GM18511 (cell line): ENCODE measurements around the gene PKMYT1.
A peak's percentile ranks its signal among the peaks of the same experiment; 100 is the strongest.

Experiments
- ATAC-seq: cut with Tn5 transposase; IDR thresholded peaks from one replicate; pipeline ENCODE4 v1.9.1; 2021; ENCODE audit warnings: mild to moderate bottlenecking, moderate library complexity; ENCODE audit not compliant: unreplicated experiment

PKMYT1 gene

DNA sequence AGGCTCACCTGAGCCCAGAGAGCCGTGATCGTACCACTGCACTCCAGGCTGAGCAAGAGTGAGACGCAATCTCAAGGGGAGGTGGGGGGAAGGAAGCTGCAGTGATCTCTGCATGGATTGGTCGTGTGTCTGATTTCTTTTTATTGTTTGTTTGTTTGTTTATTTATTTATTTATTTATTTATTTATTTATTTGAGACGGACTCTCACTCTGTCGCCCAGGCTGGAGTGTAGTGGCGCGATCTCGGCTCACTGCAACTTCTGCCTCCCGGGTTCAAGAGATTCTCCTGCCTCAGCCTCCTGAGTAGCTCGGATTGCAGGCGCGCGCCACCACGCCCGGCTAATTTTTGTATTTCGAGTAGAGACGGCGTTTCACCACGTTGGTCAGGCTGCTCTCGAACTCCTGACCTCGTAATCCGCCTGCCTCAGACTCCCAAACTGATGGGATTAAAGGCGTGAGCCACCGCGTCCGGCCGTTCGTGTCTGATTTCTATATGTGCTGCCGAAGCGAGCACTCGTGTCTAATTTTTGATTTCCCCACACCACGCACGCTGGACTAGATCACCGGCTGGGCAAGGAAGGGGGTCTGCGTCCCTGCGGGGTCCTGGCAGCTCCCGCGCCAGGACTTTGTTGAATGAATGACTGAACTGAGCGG is 39.5 kb upstream of the PKMYT1 start:
- no peak for ATAC-seq

DNA sequence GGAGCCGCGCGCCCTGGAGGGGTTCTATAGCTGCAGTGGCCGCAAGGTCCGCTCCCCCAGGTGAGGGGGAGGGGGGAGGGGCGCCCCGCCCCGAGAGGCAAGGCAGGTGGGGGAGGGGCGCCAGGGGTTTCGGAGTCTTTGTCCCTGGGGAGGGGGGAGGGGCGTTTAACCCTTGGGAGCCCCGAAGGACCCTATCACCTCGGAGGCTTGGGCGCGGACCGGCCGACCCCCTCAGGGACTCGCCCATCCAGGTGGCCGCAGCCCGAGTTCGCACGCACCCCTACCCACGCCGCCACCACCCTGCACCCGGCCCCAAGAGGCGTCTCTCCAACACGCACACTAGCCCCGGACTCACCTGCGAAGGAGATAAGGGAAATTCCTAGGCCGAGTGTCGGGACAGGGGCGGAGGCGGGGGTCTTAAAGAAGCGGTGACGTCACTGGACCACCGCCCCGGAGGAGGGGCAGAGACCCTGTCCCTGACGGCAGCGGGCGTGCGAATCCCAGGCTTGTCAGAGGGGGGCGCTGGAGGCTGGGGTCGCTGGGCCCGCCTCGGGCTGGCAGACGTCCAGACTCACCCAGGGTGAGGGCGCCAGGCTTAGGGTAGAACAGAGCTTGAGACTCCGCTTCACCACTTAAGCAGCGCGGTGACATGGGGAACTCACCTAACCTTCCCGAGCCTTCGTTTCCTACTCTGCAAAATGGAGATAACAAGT is 37.7 kb upstream of the PKMYT1 start, which contains the start of gene CLDN6:
Gene CLDN6, minus strand, starts transcription at position 390 of the 713 bp plus-strand sequence. CDS start 2,162 bp downstream, outside the sequence.
- ATAC-seq = no peak

DNA sequence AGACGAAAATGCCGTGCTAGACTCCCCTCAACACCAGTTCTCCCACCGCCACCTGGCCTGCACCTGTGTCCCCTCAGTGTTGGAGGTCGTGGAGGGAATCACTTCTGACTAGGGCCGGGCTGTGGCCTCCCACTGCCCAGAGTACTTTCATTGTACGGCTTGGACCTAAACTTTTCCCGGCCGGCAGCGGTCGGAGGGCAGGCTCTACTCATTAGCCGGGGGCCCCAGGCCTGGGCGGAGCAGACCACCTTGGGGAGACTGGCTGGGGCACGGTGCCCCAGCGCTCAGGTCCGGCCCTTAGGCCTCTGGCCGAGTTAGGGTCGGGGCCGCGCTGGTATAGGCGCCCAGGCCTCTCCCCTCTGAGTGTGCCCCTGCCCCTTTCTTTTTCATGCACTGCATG is 37.1 kb upstream of the PKMYT1 start:
- no peak for ATAC-seq

DNA sequence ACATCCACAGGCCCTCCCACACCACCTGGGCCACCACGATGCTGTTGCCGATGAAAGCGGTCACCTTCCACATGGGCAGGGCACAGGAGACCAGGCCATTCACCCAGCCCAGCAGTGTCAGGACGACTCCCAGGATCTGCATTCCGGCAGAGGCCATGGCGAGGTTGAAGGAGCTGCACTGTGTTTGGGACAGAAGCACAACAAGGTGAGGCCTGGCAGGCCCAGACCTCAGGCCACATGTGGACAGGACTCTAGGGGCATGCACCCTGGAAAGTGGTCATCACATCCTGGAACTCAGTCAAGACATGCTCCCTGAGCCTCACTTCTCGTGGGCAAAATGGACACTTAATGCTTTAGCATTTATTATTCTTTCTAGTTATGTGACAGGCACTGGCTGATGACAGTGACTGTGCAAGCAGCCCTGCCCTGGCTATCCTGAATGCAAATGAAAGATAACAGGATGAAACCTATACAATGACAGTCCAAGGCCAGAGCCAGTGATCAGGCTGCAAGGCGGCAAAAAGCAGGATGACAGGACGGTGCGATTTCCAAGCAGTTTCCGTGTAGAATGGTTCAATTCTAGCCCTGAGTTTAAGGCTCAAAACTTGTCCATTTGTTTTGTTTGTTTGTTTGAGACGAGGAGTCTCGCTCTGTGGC is 35.7 kb upstream of the PKMYT1 start:
- ATAC-seq = no peak

DNA sequence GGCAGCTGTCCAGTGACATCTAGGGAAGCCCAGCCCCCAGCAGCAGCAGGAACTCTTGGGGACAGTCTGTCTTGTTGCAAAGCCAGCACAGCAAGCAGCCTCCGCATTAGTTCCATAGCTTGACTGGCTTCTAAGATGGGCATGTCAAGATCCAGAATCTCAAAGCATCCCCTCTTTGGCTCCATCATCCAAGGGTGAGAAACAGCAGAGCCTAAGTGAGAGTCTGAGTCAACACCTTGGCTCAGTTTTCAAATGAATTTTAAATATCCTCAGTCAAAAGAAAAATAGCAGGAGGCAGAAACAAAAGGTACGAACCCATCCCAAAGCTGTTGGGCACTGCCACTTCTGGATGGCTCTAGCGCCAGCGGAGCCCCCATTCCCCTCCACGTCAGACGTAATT is 34.7 kb upstream of the PKMYT1 start:
- no peak for ATAC-seq

DNA sequence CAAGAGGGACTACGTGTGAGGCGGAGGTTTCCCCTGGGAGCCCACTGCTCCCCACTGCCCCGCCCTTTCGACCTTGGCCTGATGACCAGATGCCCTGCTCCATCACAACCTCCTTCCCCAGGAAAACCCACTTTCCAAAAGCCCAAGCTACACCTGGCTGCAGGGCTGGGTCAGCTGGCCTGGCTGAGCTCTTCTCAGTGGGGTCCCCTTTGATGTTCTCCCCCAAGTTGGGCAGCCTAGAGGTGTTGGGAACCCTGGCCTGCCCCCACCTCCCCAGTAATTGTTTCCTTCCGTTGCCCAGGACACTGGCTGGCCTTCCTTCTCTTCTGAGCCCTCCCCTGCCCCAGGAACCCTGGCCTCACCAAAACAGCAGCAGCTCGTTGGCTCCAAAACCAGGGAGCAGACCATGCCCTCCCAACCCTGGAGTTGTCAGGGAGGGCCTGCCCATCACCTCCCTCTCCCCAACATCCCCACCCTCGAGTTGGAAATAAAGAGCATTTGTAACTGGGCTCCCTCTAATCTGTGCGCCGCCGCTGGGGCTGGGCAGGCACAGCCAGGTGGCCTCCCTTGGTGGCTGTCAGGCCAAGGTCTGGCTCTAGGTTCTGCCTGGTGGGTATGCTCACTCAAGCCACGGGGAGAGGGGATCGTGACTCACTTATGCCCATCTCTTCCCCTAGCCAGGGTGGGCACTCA is 33.9 kb upstream of the PKMYT1 start:
- ATAC-seq = no peak

DNA sequence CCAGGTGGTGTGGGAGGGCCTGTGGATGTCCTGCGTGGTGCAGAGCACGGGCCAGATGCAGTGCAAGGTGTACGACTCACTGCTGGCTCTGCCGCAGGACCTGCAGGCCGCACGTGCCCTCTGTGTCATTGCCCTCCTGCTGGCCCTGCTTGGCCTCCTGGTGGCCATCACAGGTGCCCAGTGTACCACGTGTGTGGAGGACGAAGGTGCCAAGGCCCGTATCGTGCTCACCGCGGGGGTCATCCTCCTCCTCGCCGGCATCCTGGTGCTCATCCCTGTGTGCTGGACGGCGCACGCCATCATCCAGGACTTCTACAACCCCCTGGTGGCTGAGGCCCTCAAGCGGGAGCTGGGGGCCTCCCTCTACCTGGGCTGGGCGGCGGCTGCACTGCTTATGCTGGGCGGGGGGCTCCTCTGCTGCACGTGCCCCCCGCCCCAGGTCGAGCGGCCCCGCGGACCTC is 33.3 kb upstream of the PKMYT1 start:
- ATAC-seq = no peak

DNA sequence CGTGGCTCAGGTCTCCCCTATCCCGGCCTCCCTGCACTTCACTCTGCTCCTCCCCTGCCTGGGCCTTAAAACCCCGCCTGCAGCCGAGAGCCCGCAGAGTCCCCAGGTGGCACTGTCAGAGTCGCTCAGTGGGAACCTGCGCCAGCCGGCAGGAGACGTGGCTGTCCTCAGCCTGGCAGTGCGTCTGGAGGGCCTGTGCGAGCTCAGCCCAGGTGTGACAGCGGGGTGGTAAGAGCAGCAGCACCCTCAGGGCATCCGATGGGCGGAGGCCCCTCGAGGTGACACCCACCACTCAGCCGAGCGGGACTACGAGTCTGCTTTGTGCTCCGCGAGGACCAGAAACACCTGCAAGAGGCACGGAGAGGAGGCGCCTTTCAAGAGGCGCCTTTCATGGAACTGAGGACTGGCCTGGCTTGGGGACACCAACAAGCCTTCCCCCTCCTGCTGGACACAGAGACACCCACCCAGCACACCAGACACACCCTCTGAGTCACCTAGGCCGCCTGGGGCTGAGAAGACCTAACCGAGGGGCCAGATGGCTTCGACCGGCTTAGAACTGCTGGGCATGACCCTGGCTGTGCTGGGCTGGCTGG is 32.7 kb upstream of the PKMYT1 start, which contains the start of gene CLDN9:
Gene CLDN9, plus strand, starts transcription at position 96 of the 593 bp plus-strand sequence. Its CDS starts 440 bp downstream, at position 536.
- no peak for ATAC-seq

DNA sequence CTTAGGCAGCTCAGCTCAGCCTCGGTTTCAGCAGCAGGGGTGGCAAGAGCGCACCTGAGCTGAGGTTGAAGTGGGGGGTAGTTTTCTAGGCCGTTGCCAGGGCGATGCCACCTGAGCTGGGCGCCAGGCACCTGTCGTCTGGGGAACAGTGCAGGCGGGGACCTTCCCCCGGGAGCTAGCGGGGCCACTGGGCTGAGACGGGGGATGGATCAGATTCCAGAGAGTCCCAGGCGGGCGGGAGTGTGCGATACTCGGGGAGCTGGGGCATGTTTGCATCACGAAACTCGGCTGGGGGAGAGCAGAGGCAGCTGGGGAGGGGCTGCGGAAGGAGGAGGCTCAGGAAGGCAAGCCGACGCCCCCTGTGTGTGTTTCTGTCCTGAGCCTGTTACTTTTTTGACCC is 32.0 kb upstream of the PKMYT1 start:
- ATAC-seq = no peak

DNA sequence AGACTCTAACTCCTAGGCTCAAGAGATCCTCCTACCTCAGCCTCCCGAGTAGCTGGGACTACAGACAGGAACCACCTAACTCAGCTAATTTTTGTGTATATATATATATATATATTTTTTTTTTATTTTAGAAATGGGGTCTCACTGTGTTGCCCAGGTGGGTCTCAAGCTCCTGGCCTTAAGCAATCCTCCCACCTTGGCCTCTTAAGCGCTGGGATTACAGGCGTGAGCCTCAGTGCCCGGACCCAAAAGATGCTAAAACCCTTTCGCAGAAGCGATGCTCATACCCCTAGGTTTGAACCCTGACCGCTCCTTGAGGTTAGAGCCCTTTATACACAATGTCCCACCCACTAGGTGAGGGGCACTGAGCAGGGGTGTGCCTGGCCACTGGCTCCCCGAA is 30.3 kb upstream of the PKMYT1 start:
- no peak for ATAC-seq

DNA sequence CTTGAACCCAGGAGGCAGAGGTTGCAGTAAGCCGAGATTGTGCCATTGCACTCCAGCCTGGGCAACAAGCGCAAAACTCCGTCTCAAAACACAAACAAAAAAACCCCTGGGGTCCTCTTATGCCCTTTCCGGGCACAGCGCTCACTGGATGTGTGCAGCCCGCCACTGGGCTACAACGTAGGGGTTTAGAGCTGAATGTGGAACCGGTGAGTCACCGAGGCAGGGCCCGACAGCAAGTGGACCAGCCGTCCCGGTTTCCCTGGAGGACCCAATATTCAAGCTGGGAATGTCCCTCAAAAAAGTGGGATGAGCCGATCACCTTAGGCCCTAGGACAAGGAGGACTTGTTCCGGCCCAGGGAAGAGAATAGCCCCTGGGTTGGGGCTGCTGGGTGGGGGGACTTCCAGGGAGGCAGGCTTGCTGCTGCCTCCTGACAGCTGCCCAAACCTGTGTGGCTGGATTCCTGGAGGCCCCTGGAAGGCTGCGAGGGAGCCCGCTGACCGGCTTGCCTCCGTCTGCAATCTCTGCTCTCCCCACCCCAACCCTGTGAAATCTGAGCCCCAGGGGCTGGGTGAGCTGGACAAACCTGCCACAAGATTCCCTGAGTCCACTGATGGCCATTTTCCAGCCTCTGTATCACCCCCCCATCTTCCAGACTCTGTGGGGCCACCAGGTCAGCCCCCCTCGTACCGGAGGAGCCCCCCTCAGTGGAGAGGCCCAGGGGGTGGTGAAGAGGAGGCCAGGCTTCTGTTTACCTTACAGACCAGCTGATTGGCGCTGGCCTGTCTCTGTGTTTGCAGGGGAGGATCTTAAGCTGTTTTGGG is 29.5 kb upstream of the PKMYT1 start:
- ATAC-seq = no peak

DNA sequence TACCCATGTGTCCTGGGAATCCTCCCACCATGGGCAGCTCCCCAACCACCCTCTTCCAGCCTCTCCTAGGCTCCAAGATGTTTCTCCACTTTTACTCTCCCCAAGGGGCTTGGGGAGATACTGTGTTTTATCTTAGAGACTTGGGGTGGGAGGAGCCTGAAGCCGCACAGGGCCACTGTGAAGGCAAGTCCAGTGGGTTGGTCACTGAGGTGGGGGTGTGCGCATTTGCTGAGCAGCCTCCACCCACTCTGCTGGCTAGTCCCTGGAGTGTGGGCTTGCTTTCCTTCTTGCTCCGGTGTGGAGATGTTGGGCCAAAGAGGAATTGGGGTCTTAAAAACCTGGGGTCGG is 28.4 kb upstream of the PKMYT1 start:
- no peak for ATAC-seq

DNA sequence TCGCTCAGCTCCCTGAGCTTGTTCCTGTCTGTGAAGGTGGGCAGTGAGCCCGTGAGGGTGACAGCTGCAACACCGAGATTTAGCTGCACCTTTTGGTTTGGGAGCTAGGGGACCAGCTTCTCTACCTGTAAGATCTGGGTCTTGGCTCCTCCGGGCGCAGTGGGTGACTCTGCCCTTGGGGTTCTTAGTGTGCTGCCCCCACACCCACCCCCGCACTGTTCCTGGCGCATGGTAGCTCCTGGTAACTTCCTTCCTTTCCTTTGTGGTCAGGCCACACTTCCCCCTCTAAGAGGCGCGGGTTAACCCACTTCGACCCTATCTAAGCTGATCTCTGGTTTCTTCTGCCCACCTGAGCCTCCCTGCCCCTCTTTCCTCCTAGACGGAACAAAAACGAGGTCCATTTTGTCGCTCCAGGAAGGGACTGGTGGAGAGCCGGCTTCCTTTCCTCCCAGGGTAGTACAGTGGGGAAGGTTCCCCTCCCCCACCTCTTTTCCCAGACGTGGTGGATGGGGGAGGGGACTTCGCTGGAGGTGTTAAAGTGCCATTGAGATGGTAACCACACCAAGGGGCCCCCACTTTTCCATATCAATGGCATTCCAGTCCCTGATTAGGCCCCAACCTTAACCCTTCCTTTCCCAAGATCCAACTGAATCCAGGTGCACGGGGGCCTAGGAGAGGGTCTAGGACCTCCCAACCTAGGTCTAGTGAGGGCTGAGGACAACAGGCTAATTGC is 27.9 kb upstream of the PKMYT1 start:
- ATAC-seq = no peak

DNA sequence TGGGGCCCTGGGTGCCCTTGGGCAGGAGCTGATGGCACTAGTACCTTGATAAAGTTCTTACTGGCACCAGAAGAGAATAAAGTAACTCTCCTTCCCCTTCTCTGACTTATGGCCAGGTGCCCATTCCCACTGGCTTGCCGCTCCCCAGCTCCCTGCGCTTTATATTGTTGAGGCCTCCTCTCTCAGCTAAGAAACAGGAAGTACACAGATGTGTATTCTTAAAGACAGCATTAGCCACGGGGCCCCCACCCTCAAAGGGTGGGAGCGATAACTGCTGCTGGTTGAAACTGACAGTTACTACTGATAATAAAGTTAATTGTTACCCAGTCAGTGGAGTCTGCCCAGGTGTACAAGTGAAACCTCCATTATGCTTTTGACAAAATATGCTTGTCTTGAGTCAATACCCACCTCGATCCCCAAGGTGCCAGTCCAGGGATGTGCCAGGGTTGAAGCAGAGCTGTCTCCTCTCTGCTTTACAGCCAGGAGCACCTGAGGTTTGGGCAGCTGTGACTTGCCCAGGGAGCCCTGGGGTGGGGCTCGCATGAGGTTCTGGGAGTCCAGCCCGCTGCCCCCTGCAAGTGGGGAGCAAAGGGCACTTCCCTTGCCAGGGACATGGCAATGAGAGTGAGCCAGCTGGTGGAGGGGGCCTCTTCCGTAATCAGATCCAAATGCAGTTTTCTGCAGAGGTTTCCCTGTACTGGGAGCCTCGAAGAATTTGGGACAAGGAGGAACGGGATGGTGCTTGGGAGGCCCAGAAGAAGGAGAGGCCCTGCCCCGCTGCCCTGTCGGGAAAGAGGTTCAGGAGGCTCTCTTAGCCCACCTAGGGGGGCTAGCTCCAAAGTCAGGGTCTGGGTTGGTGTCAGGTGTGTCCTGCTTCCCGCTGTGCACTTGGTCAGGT is 27.1 kb upstream of the PKMYT1 start:
- ATAC-seq = no peak

DNA sequence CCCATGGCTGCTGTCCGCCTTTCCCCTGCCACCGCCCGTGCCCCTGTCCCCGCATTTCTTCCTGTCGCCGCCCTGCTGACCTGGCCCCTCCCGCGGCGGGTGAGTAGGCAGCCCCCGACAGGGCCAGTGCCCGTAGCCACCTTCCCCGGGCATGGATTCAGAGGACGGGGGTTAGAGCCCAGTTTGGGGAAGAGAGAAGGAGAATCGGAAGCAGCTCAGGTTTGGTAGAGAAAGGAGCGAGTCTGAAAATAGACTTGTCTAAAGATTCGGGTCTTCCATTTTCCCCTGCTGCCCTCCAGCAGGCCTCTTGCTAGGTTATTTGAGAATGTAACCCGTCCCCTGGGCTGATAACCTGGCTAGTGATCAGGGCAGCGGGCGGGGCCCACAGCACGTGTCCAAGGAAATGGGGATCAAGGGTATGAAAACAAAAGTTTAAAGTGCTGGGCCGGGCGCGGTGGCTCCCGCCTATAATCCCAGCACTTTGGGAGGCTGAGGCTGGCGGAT is 24.6 kb upstream of the PKMYT1 start:
- no peak for ATAC-seq

DNA sequence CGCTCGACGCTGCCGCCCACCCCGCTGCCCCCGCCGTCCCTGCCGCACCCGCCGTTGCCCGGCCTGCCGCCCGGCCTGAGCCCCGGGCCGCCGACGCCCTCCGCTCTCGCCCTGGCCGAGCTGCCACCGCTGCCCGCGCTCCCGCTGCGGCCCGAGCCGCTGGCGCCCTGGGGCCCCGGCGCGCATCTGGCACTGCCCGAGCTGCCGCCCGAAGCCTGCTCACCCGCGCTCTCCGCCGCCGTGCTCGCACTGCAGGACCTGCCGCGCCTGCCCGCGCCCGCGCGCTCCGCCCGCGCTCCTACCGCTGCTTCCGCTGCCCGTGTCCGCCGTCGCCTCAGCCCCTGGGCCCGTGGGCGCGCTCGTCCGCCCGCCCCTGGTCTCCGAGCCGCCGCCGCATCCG is 24.1 kb upstream of the PKMYT1 start:
- ATAC-seq = peak; percentile 19

DNA sequence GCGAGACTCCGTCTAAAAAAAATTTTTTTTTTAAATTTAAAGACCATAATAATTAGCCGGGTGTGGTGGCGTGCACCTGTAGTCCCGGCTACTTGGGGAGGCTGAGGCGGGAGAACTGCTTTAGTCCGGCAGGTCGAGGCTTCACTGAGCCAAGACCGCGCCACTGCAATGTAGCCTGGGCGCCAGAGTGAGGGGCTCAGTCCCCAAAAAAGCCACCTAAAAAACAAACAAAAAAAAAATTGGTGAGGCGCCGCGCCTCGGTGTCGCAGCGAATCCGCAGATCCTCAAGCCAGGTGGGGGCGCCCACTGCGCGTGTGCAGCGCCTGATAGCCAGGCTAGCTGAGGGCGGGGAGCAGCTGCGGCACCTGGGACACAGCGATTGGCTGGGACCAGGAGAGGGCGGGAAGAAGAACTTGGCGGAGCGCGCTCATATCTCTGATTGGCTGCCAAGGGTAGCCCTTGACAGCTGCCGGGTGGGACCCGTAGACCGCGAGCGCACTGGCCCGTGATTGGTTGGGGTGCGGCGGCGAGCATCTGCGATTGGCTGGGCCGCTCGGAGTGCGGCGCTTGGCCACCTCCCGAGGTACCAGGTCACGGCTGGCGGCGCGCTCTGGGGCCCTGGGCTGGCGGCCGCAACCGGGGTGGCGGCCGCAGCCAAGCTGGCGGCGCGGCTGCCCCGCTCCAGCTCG is 23.5 kb upstream of the PKMYT1 start:
- peak; percentile 95 for ATAC-seq

DNA sequence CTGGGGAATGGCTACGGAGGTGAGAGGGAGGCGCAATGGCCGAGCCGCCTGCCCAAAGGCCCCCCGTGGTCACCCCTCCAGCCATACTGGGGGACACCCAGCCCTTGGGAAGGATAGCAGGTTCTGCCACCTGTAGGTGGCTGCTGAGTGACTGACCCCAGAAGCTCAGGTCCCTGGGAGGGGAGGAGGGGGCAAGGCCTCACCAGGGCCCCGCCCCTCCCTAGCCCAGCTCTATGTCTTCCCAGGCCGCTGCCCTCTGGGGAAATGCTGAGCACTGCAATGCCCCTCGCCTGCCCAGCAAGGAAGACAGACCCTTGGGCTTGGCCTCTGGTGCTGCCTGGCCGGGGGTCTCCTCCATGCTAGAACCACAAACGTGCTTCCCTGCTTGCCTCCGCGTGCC is 21.1 kb upstream of the PKMYT1 start:
- ATAC-seq = no peak
